K562 (cell line): ENCODE results near the gene YBX1. TPM values are rescaled to one million over a fixed set of nuclear protein-coding genes. Genes with fewer than 3 reads are reported as not detected.

Experiments
- BRF2 ChIP-seq: IDR thresholded peaks from 3 replicates; pipeline ENCODE4 v1.6.1; 2011; ENCODE audit warnings: borderline replicate concordance, mild to moderate bottlenecking; ENCODE audit not compliant: insufficient read length, insufficient read depth
- CBFB ChIP-seq: sonication (generic); formaldehyde crosslinking; IDR thresholded peaks from 2 replicates; pipeline ENCODE4 v1.4.0; 2020; ENCODE audit warnings: mild to moderate bottlenecking, missing genetic modification reagents
- ELF1 ChIP-seq: fragments of 200-800 bp; sonication (Bioruptor generic); IDR thresholded peaks from 2 replicates; pipeline ENCODE4 v1.6.1; 2016; ENCODE audit warnings: missing genetic modification characterization, missing compliant biosample characterization
- ELK1 ChIP-seq: sonication (generic); formaldehyde crosslinking; IDR thresholded peaks from 2 replicates; pipeline ENCODE4 v1.8.1; 2022; ENCODE audit warnings: missing genetic modification reagents
- ETV6 ChIP-seq, 3 experiments: fragments of 150-350 bp in 1 of 3; sonication (generic) in 1 of 3; formaldehyde crosslinking in 1 of 3; IDR thresholded peaks; 2 replicates each; pipeline versions ENCODE4 v1.6.1 to v1.8.0; 2014 to 2022; ENCODE audit warnings: borderline replicate concordance in 2 of 3, low read depth in 2 of 3, antibody characterized with exemption in 1 of 3, low read length in 1 of 3, mild to moderate bottlenecking in 1 of 3, missing genetic modification reagents in 1 of 3
- FOXO4 ChIP-seq: fragments of 450-650 bp; formaldehyde crosslinking; IDR thresholded peaks from 2 replicates; pipeline ENCODE4 v1.4.0; 2020; ENCODE audit warnings: mild to moderate bottlenecking, moderate library complexity
- GABPA ChIP-seq: fragments of 200-800 bp; sonication (Bioruptor generic); conservative IDR thresholded peaks from 2 replicates; pipeline ENCODE4 v1.6.1; 2016; ENCODE audit warnings: low read depth, missing genetic modification characterization, missing compliant biosample characterization
- MLLT1 ChIP-seq, 2 experiments: fragments of 450-650 bp; IDR thresholded peaks; 2 replicates each; pipeline ENCODE4 v1.6.1; 2016
- NEUROD1 ChIP-seq: fragments of 150-350 bp; IDR thresholded peaks from 2 replicates; pipeline ENCODE4 v1.6.1; 2014; ENCODE audit warnings: borderline replicate concordance, low read length, low read depth; ENCODE audit not compliant: partially characterized antibody
- RAD21 ChIP-seq, 2 experiments: fragments of 250-450 bp in 1 of 2; fragments of 450-650 bp in 1 of 2; sonication (Bioruptor Pico) in 1 of 2; formaldehyde crosslinking in 1 of 2; IDR thresholded peaks in 1 of 2; conservative IDR thresholded peaks in 1 of 2; 2 replicates each; pipeline versions ENCODE4 v1.4.0 to v1.8.0; 2020 to 2022; ENCODE audit warnings: mild to moderate bottlenecking in 2 of 2, moderate library complexity in 1 of 2
- RUNX1 ChIP-seq: sonication (generic); IDR thresholded peaks from 2 replicates; pipeline ENCODE4 v1.6.1; 2016; ENCODE audit warnings: antibody characterized with exemption, low read depth
- TSHZ1 ChIP-seq: fragments of 250-450 bp; sonication (Bioruptor Pico); IDR thresholded peaks from 2 replicates; pipeline ENCODE4 v1.4.0; 2020; ENCODE audit warnings: mild to moderate bottlenecking, moderate library complexity
- polyA plus RNA-seq, 8 experiments: library from polyadenylated mRNA; depleted of rRNA in 4 of 8; stranded (reverse) in 5 of 8; unstranded in 3 of 8; fragments of >200 nt; fragmentation: Nextera tagmentation in 2 of 8; fragmentation: Illumina TruSeq in 1 of 8; extraction: Ambion mirVana in 2 of 8; extraction: Trizol in 1 of 8; gene quantifications; 2 replicates each; pipeline versions ENCODE4 v1.2.1 to v1.2.3, GENCODE V29; 2011 to 2014; ENCODE audit warnings: inconsistent platforms in 1 of 8, missing spikeins in 1 of 8
- total RNA-seq, 7 experiments: library from RNA; depleted of rRNA in 6 of 7; stranded (reverse); fragments of >200 nt in 6 of 7; fragmentation: Illumina TruSeq in 2 of 7; extraction: Trizol in 2 of 7; gene quantifications; 2 replicates each; pipeline versions ENCODE4 v1.2.1 to v1.2.3, GENCODE V29; 2011 to 2021; ENCODE audit warnings: low replicate concordance in 1 of 7
- TF ChIP-seq, protein P1 (sequence below): fragments of 250-450 bp; sonication (Bioruptor Pico); IDR thresholded peaks from 2 replicates; pipeline ENCODE4 v1.4.0; 2020; ENCODE audit warnings: mild to moderate bottlenecking, moderate library complexity

The YBX1 gene
- total and polyA plus RNA-seq, 9 of the 15 experiments (the other 6 are each of a cell fraction or from before 2014, with no cell fraction given), result 363 to 1,955 (median 1,216) TPM

DNA sequence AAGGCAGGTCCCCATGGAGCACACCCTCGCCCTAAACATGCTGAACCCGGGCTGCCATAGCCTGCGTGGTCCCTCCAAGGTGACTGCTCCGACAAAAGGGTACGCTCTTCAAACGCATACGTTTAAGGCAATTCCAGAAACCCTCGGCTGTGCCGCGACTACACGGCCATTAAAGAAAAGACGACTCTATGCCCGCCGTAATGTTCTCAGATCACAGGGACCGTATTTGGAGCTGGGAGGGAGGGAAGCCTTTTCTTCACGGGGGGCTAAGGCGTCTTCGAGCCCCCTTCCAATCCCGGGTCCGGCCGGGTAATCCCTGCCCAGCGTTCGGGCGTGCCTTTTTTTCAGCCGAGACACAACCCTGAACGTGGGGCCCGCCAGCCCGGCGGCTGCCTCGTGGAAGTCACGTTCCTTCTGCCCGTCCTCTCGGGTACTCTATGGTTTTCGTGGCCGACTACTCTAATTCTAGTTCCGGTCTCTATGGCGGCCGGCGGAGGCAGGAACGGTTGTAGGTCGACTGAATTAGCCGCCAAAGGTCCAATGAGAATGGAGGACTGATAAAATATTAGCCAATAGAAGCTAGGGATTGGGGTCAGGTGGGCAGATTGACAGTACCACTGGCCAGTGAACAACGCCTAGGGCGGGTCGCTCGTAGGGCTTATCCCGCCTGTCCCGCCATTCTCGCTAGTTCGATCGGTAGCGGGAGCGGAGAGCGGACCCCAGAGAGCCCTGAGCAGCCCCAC lies at the start of gene YBX1 (continued):
- TF ChIP-seq, protein P1, sequence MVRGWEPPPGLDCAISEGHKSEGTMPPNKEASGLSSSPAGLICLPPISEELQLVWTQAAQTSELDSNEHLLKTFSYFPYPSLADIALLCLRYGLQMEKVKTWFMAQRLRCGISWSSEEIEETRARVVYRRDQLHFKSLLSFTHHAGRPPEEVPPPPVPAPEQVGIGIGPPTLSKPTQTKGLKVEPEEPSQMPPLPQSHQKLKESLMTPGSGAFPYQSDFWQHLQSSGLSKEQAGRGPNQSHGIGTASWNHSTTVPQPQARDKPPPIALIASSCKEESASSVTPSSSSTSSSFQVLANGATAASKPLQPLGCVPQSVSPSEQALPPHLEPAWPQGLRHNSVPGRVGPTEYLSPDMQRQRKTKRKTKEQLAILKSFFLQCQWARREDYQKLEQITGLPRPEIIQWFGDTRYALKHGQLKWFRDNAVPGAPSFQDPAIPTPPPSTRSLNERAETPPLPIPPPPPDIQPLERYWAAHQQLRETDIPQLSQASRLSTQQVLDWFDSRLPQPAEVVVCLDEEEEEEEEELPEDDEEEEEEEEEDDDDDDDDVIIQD (CRISPR knock-in tag), result no peak
- no peak for TF ChIP-seq FOXO4 (CRISPR knock-in tag)
- peak in 1 of 2 experiments; percentile 18; a peak in 1 of 4 replicates for TF ChIP-seq RAD21 (CRISPR knock-in tag; conservative IDR thresholded peaks at IDR 0.05 in 1 of 2, IDR thresholded peaks at IDR 0.05 in 1 of 2)
- peak; percentile 96 for TF ChIP-seq GABPA
- TF ChIP-seq NEUROD1, result peak; percentile 88
- no peak for TF ChIP-seq RUNX1
- TF ChIP-seq ELF1 (tag), result peak; percentile 69
- peak; percentile 68 to 85; a peak in 3 of 4 replicates for TF ChIP-seq MLLT1 (IDR thresholded peaks at IDR 0.05)
- TF ChIP-seq CBFB (CRISPR knock-in tag), result 0 out of 2 replicates have a peak, but pooled peaks have one; percentile 29
- TF ChIP-seq TSHZ1 (CRISPR knock-in tag), result 0 out of 2 replicates have a peak, but pooled peaks have one; percentile 11
- no peak for TF ChIP-seq BRF2
- no peak for TF ChIP-seq ELK1 (CRISPR knock-in tag)
- TF ChIP-seq ETV6 (IDR thresholded peaks at IDR 0.05; ENCODE audit: borderline replicate concordance in 1 of 2, low read depth in 2 of 2, low read length in 1 of 2), result no peak
- TF ChIP-seq ETV6 (CRISPR knock-in tag; IDR thresholded peaks at IDR 0.05; ENCODE audit: borderline replicate concordance), result no peak
